Pancreas (tissue), 10 donors: Measurements from ENCODE around the gene TMED6. TPM values are rescaled to one million over a fixed set of nuclear protein-coding genes. Genes with fewer than 3 reads are reported as not detected.
A peak's percentile ranks its signal among the peaks of the same experiment; 100 is the strongest.

Source experiments
- ATAC-seq, 4 donors: fragments of 200-7000 bp; cut with Tn5 transposase; one replicate each; pipeline versions ENCODE4 v1.8.0 to v1.9.1; 2020; ENCODE audit warnings: mild to moderate bottlenecking in 4 of 4, moderate library complexity in 4 of 4
- DNase-seq, 6 donors: peaks; one replicate each; pipeline ENCODE4 v3.0.0-alpha.2; 2020
- FAIRE-seq: peaks from 2 replicates; lab custom pipeline; 2012; peaks lifted over from hg19 to GRCh38; lab: Jason Lieb, UNC
- H3K27ac ChIP-seq, 4 donors: fragments of 200-600 bp; sonication (generic); 1 replicate in 3 of 4; 2 replicates in 1 of 4; pipeline versions ENCODE4 v1.5.0 to v1.8.0; 2020
- H3K27me3 ChIP-seq, 4 donors: fragments of 200-600 bp; one replicate each; pipeline ENCODE4 v1.8.0; 2021
- H3K36me3 ChIP-seq, 3 donors: fragments of 200-600 bp; sonication (generic) in 1 of 3; one replicate each; pipeline versions ENCODE4 v1.5.0 to v1.8.0; 2020 to 2021
- H3K4me1 ChIP-seq, 3 donors: fragments of 200-600 bp; one replicate each; pipeline ENCODE4 v1.8.0; 2021
- H3K4me3 ChIP-seq, 4 donors: fragments of 200-600 bp; sonication (generic) in 2 of 4; one replicate each; pipeline versions ENCODE4 v1.5.0 to v1.8.0; 2020 to 2021
- H3K9me3 ChIP-seq, 4 donors: fragments of 200-600 bp; one replicate each; pipeline ENCODE4 v1.8.0; 2021
- WGBS, 2 donors: extraction: QIAGEN DNeasy Blood & Tissue Kit; methylation state at CpG; one replicate each; pipeline ENCODE4 v1.1.7; 2013; 5-methylcytosine and 5-hydroxymethylcytosine counted together
- intact Hi-C, 3 donors: fragments of 100-400 bp; cut with DNase I; formaldehyde crosslinking; loops; one replicate each; pipeline versions ENCODE4 v1.11.1 to v1.14.2; 2022
- polyA plus RNA-seq, 2 donors: library from polyadenylated mRNA; stranded (reverse); fragments of 200-250 nt; gene quantifications; one replicate each; pipeline ENCODE4 v1.2.3, GENCODE V29; 2013
- total RNA-seq, 6 donors: library from RNA; stranded (reverse); fragmentation: NEBNext Ultra II Directional in 4 of 6; extraction: Animal tissue kit (Norgen Biotek cat#: 25700) in 4 of 6; gene quantifications; one replicate each; pipeline versions ENCODE4 v1.2.1 to v1.2.4, GENCODE V29; 2021 to 2023
- TF ChIP-seq, protein P1 (sequence below), 4 donors: fragments of 200-600 bp; sonication (generic) in 3 of 4; IDR thresholded peaks; one replicate each; pipeline versions ENCODE4 v1.5.0 to v1.8.0; 2021; ENCODE audit warnings: antibody characterized with exemption in 4 of 4
- donor health status: healthy with polysubstance abuse.
- donor health status: DM: no; HTN: no; CAD: no; lungs with moderate emphysema.
- donor health status: DM: no; HTN: no; CAD: no.
- donor health status: control.
- donor health status: control.
- donor health status: Bipolar disorder and iron deficiency.
- donor health status: DM: yes; HTN: yes; CAD: no.
- donor health status: DM: no; HTN: no; CAD: no.
- donor health status: DM: no; HTN: no; CAD: no.
- donor health status: DM: yes; HTN: yes; CAD: no.

Gene TMED6
- total and polyA plus RNA-seq, 8 donors, result 5.2 to 94.7 (median 43.6) TPM

DNA sequence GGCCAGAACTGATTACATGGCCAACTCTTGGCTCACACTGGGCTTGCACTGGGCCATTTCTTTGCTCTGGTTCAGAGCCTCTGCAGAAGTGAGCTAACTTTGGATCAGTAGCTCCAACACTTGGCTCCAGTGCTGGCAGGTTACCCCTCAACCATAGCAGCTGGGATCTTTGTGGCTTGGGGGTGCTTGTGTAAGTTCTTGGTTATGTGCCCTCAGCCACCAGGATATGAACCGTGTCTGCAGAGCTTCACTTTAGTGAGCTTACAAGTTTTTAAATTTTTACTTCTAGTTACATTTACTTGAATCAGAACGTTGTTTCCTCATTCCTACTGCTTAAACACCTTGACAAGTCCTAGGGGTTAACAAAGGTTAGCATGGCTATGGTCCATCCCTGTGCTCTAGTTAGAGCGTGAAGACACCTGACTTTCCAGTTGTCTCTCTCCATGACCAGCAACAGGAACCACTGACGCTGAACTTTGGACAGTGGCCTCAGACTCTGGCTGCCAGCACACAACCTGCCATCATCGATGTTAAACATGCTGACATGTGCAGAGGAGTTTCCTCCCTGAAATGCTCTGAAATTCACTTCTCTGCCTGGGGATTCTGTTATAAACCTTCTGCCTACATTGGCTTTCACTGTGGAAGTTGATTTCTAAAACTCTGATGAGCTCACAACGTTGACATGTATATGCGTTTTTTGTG, 25.3 kb downstream of the TMED6 start:
- no peak overlapping the region for H3K4me3 ChIP-seq
- no peaks in the 10 kb centered on the region for H3K27me3 ChIP-seq
- H3K27ac ChIP-seq, result no peak overlapping the region
- no peaks in the 10 kb centered on the region for H3K9me3 ChIP-seq
- WGBS, 2 donors, result 20% methylated on average over 7 of the region's 7 CpGs
- intact Hi-C loops, result no loop called here
- peak in 3 of 6 donors; percentile 32 to 53 (median 34) for DNase-seq
- ATAC-seq, result peak in 2 of 4 donors; percentile 4 to 6
- TF ChIP-seq, protein P1, sequence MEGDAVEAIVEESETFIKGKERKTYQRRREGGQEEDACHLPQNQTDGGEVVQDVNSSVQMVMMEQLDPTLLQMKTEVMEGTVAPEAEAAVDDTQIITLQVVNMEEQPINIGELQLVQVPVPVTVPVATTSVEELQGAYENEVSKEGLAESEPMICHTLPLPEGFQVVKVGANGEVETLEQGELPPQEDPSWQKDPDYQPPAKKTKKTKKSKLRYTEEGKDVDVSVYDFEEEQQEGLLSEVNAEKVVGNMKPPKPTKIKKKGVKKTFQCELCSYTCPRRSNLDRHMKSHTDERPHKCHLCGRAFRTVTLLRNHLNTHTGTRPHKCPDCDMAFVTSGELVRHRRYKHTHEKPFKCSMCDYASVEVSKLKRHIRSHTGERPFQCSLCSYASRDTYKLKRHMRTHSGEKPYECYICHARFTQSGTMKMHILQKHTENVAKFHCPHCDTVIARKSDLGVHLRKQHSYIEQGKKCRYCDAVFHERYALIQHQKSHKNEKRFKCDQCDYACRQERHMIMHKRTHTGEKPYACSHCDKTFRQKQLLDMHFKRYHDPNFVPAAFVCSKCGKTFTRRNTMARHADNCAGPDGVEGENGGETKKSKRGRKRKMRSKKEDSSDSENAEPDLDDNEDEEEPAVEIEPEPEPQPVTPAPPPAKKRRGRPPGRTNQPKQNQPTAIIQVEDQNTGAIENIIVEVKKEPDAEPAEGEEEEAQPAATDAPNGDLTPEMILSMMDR (IDR thresholded peaks at IDR 0.05), result no peak
- peaks cover 9 to 35% (median 32%) of the 10 kb centered on the region in 3 donors for H3K4me1 ChIP-seq
- no peak for FAIRE-seq
- peaks cover 0 to 39% (median 27%) of the 10 kb centered on the region in 3 donors for H3K36me3 ChIP-seq

GRCh38 chr16:69325784-69326171, 25.8 kb downstream of the TMED6 start:
- peaks cover 9 to 33% (median 32%) of the 10 kb centered on the region in 3 donors for H3K4me1 ChIP-seq
- no peaks in the 10 kb centered on the region for H3K27me3 ChIP-seq
- intact Hi-C loops, result no loop called here
- H3K9me3 ChIP-seq, result no peaks in the 10 kb centered on the region
- ATAC-seq (no peak), FAIRE-seq (no peak), DNase-seq (peak in 4 of 6 donors; percentile 14 to 33 (median 24))
- peaks cover 3 to 45% (median 33%) of the 10 kb centered on the region in 3 donors for H3K36me3 ChIP-seq
- WGBS, 2 donors, result 82 to 84% methylated on average over 6 of the region's 6 CpGs
- no peak overlapping the region for H3K4me3 ChIP-seq
- TF ChIP-seq, protein P1 (IDR thresholded peaks at IDR 0.05), result no peak
- H3K27ac ChIP-seq, result no peak overlapping the region

- intact Hi-C loops, result no loop called here
- no peak overlapping the region for H3K27ac ChIP-seq
These were observed 26.9 kb downstream of the TMED6 start for GRCh38 chr16:69324585-69325253.

GRCh38 chr16:69324013-69324531, 27.5 kb downstream of the TMED6 start:
- FAIRE-seq (no peak), DNase-seq (peak in 5 of 6 donors; percentile 53 to 89 (median 78)), ATAC-seq (peak in 3 of 4 donors; percentile 57 to 69 (median 65))
- no peaks in the 10 kb centered on the region for H3K9me3 ChIP-seq
- no peak overlapping the region for H3K27ac ChIP-seq
- TF ChIP-seq, protein P1 (IDR thresholded peaks at IDR 0.05), result no peak
- peaks cover 9 to 32% (median 30%) of the 10 kb centered on the region in 3 donors for H3K4me1 ChIP-seq
- H3K4me3 ChIP-seq, result no peak overlapping the region
- H3K36me3 ChIP-seq, result peaks cover 9 to 62% (median 50%) of the 10 kb centered on the region in 3 donors
- intact Hi-C loops, result no loop called here
- H3K27me3 ChIP-seq, result no peaks in the 10 kb centered on the region
- WGBS, 2 donors, result 73 to 85% methylated on average over 8 of the region's 8 CpGs

More at GRCh38 chr16:69324585-69325253, 26.9 kb downstream of the TMED6 start:
- peak in 3 of 6 donors; percentile 11 to 36 (median 12) for DNase-seq
- Histone ChIP-seq H3K27me3 (no peaks in the 10 kb centered on the region), H3K4me1 (peaks cover 9 to 33% (median 32%) of the 10 kb centered on the region in 3 donors), H3K36me3 (peaks cover 6 to 55% (median 43%) of the 10 kb centered on the region in 3 donors), H3K4me3 (no peak overlapping the region), H3K9me3 (no peaks in the 10 kb centered on the region)
- TF ChIP-seq, protein P1 (IDR thresholded peaks at IDR 0.05), result no peak
- WGBS, 2 donors, result 79 to 82% methylated on average over 10 of the region's 10 CpGs
- no peak for ATAC-seq
- no peak for FAIRE-seq
